HepG2 (cell line): Measurements from ENCODE around the gene SURF1. TPM values are rescaled to one million over a fixed set of nuclear protein-coding genes. Genes with fewer than 3 reads are reported as not detected.

Experiments used
- AFF4 ChIP-seq: sonication (generic); formaldehyde crosslinking; IDR thresholded peaks from 2 replicates; pipeline ENCODE4 v1.4.0; 2020; ENCODE audit warnings: missing genetic modification reagents
- AHR ChIP-seq: IDR thresholded peaks from 2 replicates; pipeline ENCODE4 v1.6.1; 2018; ENCODE audit warnings: missing genetic modification reagents, missing compliant biosample characterization
- CTCF ChIP-seq: sonication (generic); formaldehyde crosslinking; IDR thresholded peaks from 2 replicates; pipeline ENCODE4 v1.5.0; 2020; ENCODE audit warnings: mild to moderate bottlenecking, missing genetic modification reagents, moderate library complexity
- GTF3A ChIP-seq: sonication (generic); formaldehyde crosslinking; conservative IDR thresholded peaks from 2 replicates; pipeline ENCODE4 v1.4.0; 2020; ENCODE audit warnings: mild to moderate bottlenecking, missing genetic modification reagents
- KAT7 ChIP-seq: IDR thresholded peaks from 2 replicates; pipeline ENCODE4 v1.6.1; 2018; ENCODE audit warnings: borderline replicate concordance, missing compliant biosample characterization
- NR1H2 ChIP-seq: sonication (generic); formaldehyde crosslinking; IDR thresholded peaks from 2 replicates; pipeline ENCODE4 v1.8.1; 2022; ENCODE audit warnings: low read depth, missing genetic modification reagents, borderline replicate concordance
- POLR2G ChIP-seq: fragments of 200-400 bp; formaldehyde crosslinking; IDR thresholded peaks from 2 replicates; pipeline ENCODE4 v1.6.1; 2018; ENCODE audit warnings: mild to moderate bottlenecking, low read depth, low read length, moderate library complexity
- PRMT3 ChIP-seq: sonication (generic); formaldehyde crosslinking; IDR thresholded peaks from 2 replicates; pipeline ENCODE4 v1.8.1; 2022; ENCODE audit warnings: low read depth, mild to moderate bottlenecking, moderate library complexity, missing genetic modification reagents, borderline replicate concordance
- REPIN1 ChIP-seq: sonication (generic); formaldehyde crosslinking; IDR thresholded peaks from 2 replicates; pipeline ENCODE4 v1.8.0; 2022; ENCODE audit warnings: missing genetic modification reagents, low read depth, mild to moderate bottlenecking, borderline replicate concordance
- SKI ChIP-seq: fragments of 450-650 bp; IDR thresholded peaks from one replicate; pipeline ENCODE4 v1.6.1; 2018; ENCODE audit warnings: mild to moderate bottlenecking; ENCODE audit not compliant: partially characterized antibody
- TEAD2 ChIP-seq: sonication (generic); formaldehyde crosslinking; IDR thresholded peaks from 2 replicates; pipeline ENCODE4 v1.9.0; 2021; ENCODE audit warnings: missing genetic modification reagents
- TOPORS ChIP-seq: sonication (generic); formaldehyde crosslinking; IDR thresholded peaks from 2 replicates; pipeline ENCODE4 v1.8.0; 2023; ENCODE audit warnings: mild to moderate bottlenecking, missing genetic modification reagents
- ZFY ChIP-seq: sonication (generic); formaldehyde crosslinking; IDR thresholded peaks from 2 replicates; pipeline ENCODE4 v1.4.0; 2020; ENCODE audit warnings: missing genetic modification reagents
- ZNF160 ChIP-seq: sonication (generic); formaldehyde crosslinking; IDR thresholded peaks from 2 replicates; pipeline ENCODE4 v1.8.0; 2022; ENCODE audit warnings: mild to moderate bottlenecking, inconsistent platforms, missing genetic modification reagents
- ZSCAN25 ChIP-seq: sonication (generic); formaldehyde crosslinking; IDR thresholded peaks from 2 replicates; pipeline ENCODE4 v1.8.0; 2022; ENCODE audit warnings: mild to moderate bottlenecking, missing genetic modification reagents
- polyA plus RNA-seq, 8 experiments: library from polyadenylated mRNA; depleted of rRNA in 3 of 8; stranded (reverse) in 7 of 8; unstranded in 1 of 8; fragments of >200 nt; fragmentation: Illumina TruSeq in 4 of 8; extraction: Trizol in 4 of 8; gene quantifications; 2 replicates each; pipeline versions ENCODE4 v1.2.1 to v1.2.3, GENCODE V29; 2011 to 2016; ENCODE audit warnings: low read depth in 4 of 8, missing spikeins in 1 of 8, mixed read lengths in 1 of 8; ENCODE audit not compliant: insufficient read depth in 1 of 8
- total RNA-seq, 5 experiments: library from RNA; depleted of rRNA; stranded (reverse); fragments of >200 nt; fragmentation: Illumina TruSeq; extraction: Trizol; gene quantifications; 2 replicates each; pipeline ENCODE4 v1.2.3, GENCODE V29; 2016; ENCODE audit warnings: low read depth in 1 of 5
- TF ChIP-seq, protein P1 (sequence below): sonication (generic); formaldehyde crosslinking; IDR thresholded peaks from 2 replicates; pipeline ENCODE4 v1.9.0; 2021; ENCODE audit warnings: missing genetic modification reagents, mild to moderate bottlenecking, borderline replicate concordance

Gene SURF1
- total and polyA plus RNA-seq, 2 of the 13 experiments (the other 11 are each of a cell fraction or from before 2014, with no cell fraction given), result 17.8 to 40.7 TPM

DNA sequence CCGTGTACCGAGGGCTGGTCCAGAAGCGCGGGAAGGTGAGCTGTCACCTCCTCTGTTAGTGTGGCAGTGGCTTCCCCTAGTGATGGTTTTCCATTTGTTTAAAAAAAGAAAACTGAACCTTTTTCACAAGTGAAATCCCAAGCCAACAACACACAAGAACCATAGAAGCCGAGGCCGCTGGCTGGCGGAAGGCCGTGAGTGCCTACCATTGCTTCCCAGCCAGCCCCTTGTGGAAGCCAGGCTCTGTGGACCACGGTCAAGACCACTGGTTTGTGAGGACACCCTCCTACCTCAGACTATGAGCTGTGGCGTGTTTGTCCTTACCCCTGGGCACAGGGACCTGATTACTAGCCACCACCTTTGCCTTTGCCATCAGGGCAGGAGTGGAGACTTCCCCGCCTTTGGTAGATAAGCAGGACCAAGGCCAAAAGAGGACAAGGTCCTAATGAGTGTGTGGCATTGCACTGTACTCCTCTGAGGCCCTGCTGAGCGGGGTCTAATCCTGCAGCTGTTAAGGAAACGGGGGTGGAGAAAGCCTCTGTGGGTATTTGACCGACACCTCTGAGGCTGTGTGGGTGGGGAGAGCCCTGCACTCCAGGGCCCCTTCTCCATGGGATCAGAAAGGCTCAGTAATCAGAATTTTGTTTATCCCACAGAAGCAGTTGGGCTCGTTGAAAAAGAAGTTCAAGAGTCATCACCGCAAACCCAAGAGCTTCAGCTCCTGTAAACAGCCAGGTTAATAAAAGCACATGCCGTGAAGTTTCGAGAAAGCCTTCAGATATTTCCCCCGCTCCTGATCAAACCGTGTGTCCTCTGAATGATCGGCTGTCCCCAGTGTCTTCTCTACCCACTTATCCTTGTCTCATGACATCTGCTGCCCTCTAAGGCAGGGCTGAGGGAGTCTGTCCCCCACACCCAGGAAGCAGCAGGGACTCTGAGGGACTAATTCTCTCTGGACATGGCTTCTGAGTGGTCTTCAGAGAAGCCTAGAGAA, 4.4 kb upstream of the SURF1 start (continued):
- TF ChIP-seq KAT7 (CRISPR knock-in tag) (no peak), TEAD2 (CRISPR knock-in tag) (no peak), PRMT3 (CRISPR knock-in tag) (no peak), ZFY (CRISPR knock-in tag) (peak; percentile 37; the same call in 1 of the 2 replicates), NR1H2 (no peak), AFF4 (CRISPR knock-in tag) (0 out of 2 replicates have a peak, but pooled peaks have one; percentile 37), REPIN1 (CRISPR knock-in tag) (no peak), ZSCAN25 (peak; percentile 21; the same call in 1 of the 2 replicates), TOPORS (CRISPR knock-in tag) (0 out of 2 replicates have a peak, but pooled peaks have one; percentile 19), GTF3A (no peak), ZNF160 (CRISPR knock-in tag) (no peak), CTCF (CRISPR knock-in tag) (no peak), POLR2G (peak; percentile 30), SKI (no peak), AHR (CRISPR knock-in tag) (no peak)
- TF ChIP-seq, protein P1, sequence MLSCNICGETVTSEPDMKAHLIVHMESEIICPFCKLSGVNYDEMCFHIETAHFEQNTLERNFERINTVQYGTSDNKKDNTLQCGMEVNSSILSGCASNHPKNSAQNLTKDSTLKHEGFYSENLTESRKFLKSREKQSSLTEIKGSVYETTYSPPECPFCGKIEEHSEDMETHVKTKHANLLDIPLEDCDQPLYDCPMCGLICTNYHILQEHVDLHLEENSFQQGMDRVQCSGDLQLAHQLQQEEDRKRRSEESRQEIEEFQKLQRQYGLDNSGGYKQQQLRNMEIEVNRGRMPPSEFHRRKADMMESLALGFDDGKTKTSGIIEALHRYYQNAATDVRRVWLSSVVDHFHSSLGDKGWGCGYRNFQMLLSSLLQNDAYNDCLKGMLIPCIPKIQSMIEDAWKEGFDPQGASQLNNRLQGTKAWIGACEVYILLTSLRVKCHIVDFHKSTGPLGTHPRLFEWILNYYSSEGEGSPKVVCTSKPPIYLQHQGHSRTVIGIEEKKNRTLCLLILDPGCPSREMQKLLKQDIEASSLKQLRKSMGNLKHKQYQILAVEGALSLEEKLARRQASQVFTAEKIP (CRISPR knock-in tag), result no peak
